ENCODE measurements around the gene UBE2V1. TPM values are rescaled to one million over a fixed set of nuclear protein-coding genes. Genes with fewer than 3 reads are reported as not detected.

Gene UBE2V1
- total and polyA plus RNA-seq, 2 donors (not counting 3 experiments of a cell fraction or from before 2014, with no cell fraction given): 145 to 156 TPM

GRCh38 chr20:50140339-50140859 lies 27.4 kb upstream of the UBE2V1 start:
- POLR2A ChIA-PET: no interaction called here
- Histone ChIP-seq H3K79me2 (ENCODE audit: control insufficient read depth, insufficient read depth, low read length) (peaks cover 88% of the 10 kb centered on the region), H3K9ac (replicated peaks; ENCODE audit: extremely low read depth, insufficient read depth, low read length) (no peak overlapping the region), H3K27ac (ENCODE audit: insufficient read depth, low read depth, low read length) (peak overlapping the region; percentile 82), H3K4me1 (ENCODE audit: control insufficient read depth, extremely low read depth, insufficient read depth, low read length) (peaks cover 50% of the 10 kb centered on the region), H3K27me3 (ENCODE audit: control insufficient read depth in 2 of 2, insufficient read depth in 2 of 2, low read length in 2 of 2) (no peaks in the 10 kb centered on the region), H3K4me3 (replicated peaks in 1 of 3; ENCODE audit: insufficient read depth in 1 of 3, low read depth in 1 of 3, low read length in 3 of 3) (no peak overlapping the region), H3K4me2 (ENCODE audit: insufficient read depth, low read length) (no peak overlapping the region), H2AFZ (ENCODE audit: low read depth, low read length) (no peak overlapping the region), H3K9me1 (replicated peaks; ENCODE audit: control insufficient read depth, extremely low read depth, insufficient read depth, low read length) (no peaks in the 10 kb centered on the region), H3K36me3 (ENCODE audit: control insufficient read depth in 2 of 2, extremely low read depth in 1 of 2, insufficient read depth in 2 of 2, low read length in 2 of 2) (peaks cover 27 to 28% of the 10 kb centered on the region in 2 experiments), H4K20me1 (replicated peaks; ENCODE audit: control insufficient read depth, extremely low read depth, insufficient read depth, low read length) (no peaks in the 10 kb centered on the region), H3K9me3 (replicated peaks; ENCODE audit: control insufficient read depth, insufficient read depth, low read length) (no peaks in the 10 kb centered on the region)
- intact Hi-C loops (cut with micrococcal nuclease): no loop called here
- BruUV-seq (replicated peaks): no TSS peak
- CTCF ChIA-PET: interaction anchor here (4.2 kb wide), 1 partner anchor 19 kb away, joined by 30 read pairs; no protein-coding TSS in a partner anchor
- dilution Hi-C loops (cut with MboI; ENCODE audit: extremely low pct_ligation_motif_present, low sequenced_read_pairs): no loop called here
- TF ChIP-seq GATA2 (IDR thresholded peaks at IDR 0.05; ENCODE audit: insufficient read depth, insufficient read length, low read depth, low read length): no peak
- TF ChIP-seq, protein P1, sequence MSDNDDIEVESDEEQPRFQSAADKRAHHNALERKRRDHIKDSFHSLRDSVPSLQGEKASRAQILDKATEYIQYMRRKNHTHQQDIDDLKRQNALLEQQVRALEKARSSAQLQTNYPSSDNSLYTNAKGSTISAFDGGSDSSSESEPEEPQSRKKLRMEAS (IDR thresholded peaks at IDR 0.05; ENCODE audit: insufficient read depth, insufficient read length): no peak
- TF ChIP-seq MYC (IDR thresholded peaks at IDR 0.05; ENCODE audit: low read depth, low read length): no peak
- TF ChIP-seq FOS (IDR thresholded peaks at IDR 0.05; ENCODE audit: borderline replicate concordance, insufficient read depth, low read length): no peak
- no peak for TF ChIP-seq JUN (IDR thresholded peaks at IDR 0.05; ENCODE audit: borderline replicate concordance, insufficient read depth, insufficient read length, low read depth)
- TF ChIP-seq CTCF (IDR thresholded peaks at IDR 0.05; ENCODE audit: extremely low read depth in 1 of 2, insufficient read depth in 1 of 2, low read depth in 1 of 2, low read length in 2 of 2): no peak
- no peak for TF ChIP-seq POLR2AphosphoS5 (IDR thresholded peaks at IDR 0.05; ENCODE audit: insufficient read depth, low read depth, low read length)
- DNase-seq (ENCODE audit: low read depth, low spot score): no peak
- peak; percentile 12 for FAIRE-seq

All from endothelial cell of umbilical vein (primary cell).